Measurements from ENCODE around the gene SLC10A3. TPM values are rescaled to one million over a fixed set of nuclear protein-coding genes. Genes with fewer than 3 reads are reported as not detected.
"Not testable (repeated sequence)": the region's sequence is repeated elsewhere in the genome, so short reads cannot be mapped to it uniquely, and the experiment has no call there.

Gene SLC10A3
- total RNA-seq, 1 experiment from 2014 or later: 13.2 TPM

- H3K27me3 ChIP-seq: no peaks in the 10 kb centered on the region
- peak within 1 kb of the TSS; percentile 94 for H3K4me3 ChIP-seq
- no peaks in the 10 kb centered on the region for H3K36me3 ChIP-seq
- peak; percentile 89 to 92 for DNase-seq
- H3K27ac ChIP-seq: peak within 1 kb of the TSS; percentile 78
- no peaks in the 10 kb centered on the region for H3K9me3 ChIP-seq (replicated peaks)
- no peaks in the 10 kb centered on the region for H3K4me1 ChIP-seq
Observed at GRCh38 chrX:154515966-154516655, 25.7 kb upstream of the SLC10A3 start, which contains the start of gene FAM3A. TSS of gene FAM3A (minus strand) at chrX:154516232. CDS start at chrX:154515772, 460 bp downstream.

- DNase-seq: no peak
- H3K4me3 ChIP-seq: peak overlapping the region; percentile 94
- peak overlapping the region; percentile 78 for H3K27ac ChIP-seq
- H3K27me3 ChIP-seq: no peaks in the 10 kb centered on the region
- H3K9me3 ChIP-seq (replicated peaks): no peaks in the 10 kb centered on the region
- H3K36me3 ChIP-seq: no peaks in the 10 kb centered on the region
- no peaks in the 10 kb centered on the region for H3K4me1 ChIP-seq
Observed at GRCh38 chrX:154515090-154515965, 24.9 kb upstream of the SLC10A3 start.

DNA sequence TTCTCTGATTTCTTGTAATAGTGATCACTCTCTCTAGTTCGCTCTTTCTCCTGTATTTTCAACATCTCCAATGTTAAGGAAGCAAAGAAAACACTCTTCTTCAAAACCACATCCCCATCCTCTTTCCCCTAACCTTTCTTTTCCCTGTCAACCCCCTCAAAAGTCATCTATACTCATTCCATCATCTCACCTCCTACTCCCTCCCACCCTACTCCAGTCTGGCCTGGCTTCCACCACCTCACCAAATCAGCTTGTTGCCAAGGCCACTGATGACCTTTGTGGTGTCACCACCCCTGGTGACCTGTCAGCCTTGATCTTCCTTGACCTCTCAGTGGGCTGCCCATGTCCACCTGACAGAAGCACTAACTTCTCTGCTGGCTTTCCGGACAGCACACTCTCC lies 23.3 kb upstream of the SLC10A3 start:
- Histone ChIP-seq H3K4me1 (no peaks in the 10 kb centered on the region), H3K27ac (no peak overlapping the region), H3K36me3 (no peaks in the 10 kb centered on the region), H3K9me3 (replicated peaks) (no peaks in the 10 kb centered on the region), H3K27me3 (no peaks in the 10 kb centered on the region), H3K4me3 (no peak overlapping the region)
- DNase-seq: no peak

DNA sequence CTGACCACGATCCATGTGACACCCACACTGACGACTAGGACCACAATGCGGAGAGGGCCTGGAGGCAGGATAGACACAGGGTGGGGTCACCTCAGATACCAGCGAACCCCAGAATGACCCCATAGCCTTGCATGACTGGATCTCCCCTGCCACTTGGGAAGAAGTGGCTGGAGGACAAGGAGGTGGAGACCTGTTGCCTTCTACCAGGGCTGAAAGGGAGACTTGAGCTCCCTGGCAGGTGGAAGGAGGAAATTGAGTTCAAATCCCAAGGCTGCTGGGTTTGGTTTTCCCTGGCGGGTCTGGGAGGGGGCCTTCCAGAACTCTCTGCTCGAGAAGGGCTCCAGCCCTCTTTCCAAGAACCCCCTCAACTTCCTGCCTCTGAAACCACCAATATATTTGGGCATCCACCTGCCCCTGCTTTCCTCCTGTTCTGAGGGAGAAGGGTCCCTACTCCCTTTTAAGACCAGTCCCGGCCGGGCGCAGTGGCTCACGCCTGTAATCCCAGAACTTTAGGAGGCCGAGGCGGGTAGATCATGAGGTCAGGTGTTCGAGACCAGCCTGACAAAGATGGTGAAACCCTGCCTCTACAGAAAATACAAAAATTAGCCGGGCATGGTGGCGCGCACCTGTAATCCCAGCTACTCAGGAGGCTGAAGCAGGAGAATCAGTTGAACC lies 22.6 kb upstream of the SLC10A3 start:
- H3K27ac ChIP-seq: no peak overlapping the region
- H3K27me3 ChIP-seq: no peaks in the 10 kb centered on the region
- DNase-seq: no peak
- no peak overlapping the region for H3K4me3 ChIP-seq
- H3K4me1 ChIP-seq: no peaks in the 10 kb centered on the region
- H3K36me3 ChIP-seq: no peaks in the 10 kb centered on the region
- H3K9me3 ChIP-seq (replicated peaks): no peaks in the 10 kb centered on the region

DNA sequence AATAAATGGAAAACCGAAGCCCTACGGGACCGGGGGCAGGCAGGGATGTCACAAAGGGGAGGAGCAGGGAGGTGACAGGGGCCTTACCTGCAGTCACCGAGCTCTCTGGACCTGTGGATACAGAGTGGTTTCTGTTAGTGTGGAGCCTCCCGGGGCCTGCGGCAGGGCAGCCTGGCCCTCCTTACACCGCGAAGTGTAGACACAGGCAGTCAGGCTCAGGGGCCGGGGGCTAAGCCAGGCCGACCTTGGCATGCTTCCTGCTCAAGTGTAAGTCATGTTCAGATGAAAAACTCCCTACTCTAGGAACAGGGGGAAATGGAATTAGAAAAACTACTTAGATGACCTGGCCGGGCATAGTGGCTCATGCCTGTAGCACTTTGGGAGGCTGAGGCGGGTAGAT lies 21.3 kb upstream of the SLC10A3 start:
- Histone ChIP-seq H3K9me3 (replicated peaks) (no peaks in the 10 kb centered on the region), H3K4me3 (no peak overlapping the region), H3K4me1 (no peaks in the 10 kb centered on the region), H3K36me3 (no peaks in the 10 kb centered on the region), H3K27ac (no peak overlapping the region), H3K27me3 (no peaks in the 10 kb centered on the region)
- no peak for DNase-seq

DNA sequence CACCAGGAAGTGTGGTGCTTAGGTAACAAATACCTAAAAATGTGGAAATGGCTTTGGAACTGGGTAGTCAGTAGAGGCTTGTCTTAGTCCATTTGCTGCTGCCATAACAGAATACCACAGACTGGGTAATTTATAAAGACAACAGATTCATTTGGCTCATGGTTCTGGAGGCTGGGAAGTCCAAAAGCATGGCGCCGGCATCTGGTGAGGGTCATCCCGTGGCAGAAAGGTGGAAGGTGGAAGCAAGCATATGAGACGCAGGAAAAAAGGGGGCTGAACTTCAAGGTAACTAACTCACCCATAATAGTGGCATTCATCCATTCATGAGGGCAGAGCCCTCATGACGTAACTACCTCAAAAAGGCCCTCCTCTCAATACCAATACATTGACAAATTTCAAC lies 19.0 kb upstream of the SLC10A3 start:
- DNase-seq: no peak
- H3K4me1 ChIP-seq: no peaks in the 10 kb centered on the region
- H3K9me3 ChIP-seq (replicated peaks): no peaks in the 10 kb centered on the region

DNA sequence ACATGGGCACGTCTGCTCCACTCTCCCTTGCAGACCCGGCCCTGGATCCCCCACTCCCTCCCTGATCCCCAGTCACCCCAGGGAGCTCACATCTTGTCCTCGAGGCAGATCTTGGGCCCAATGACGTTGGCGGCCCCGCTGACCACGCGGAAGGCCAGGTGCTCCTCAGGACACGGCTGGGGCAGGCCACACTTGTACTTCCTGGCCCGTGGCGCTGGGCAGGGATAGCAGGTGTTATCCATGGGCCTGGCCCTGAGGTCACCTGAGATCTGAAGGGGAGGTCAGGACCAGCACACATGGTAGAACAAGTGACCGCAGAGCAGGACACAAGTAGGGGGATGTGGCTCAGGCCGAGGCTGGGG lies 17.9 kb upstream of the SLC10A3 start:
- no peaks in the 10 kb centered on the region for H3K9me3 ChIP-seq (replicated peaks)
- DNase-seq: no peak
- no peak overlapping the region for H3K4me3 ChIP-seq
- H3K27me3 ChIP-seq: no peaks in the 10 kb centered on the region
- H3K4me1 ChIP-seq: no peaks in the 10 kb centered on the region
- H3K27ac ChIP-seq: no peak overlapping the region
- no peaks in the 10 kb centered on the region for H3K36me3 ChIP-seq

More for the DNA sequence above, 19.0 kb upstream of the SLC10A3 start:
- H3K4me3 ChIP-seq: no peak overlapping the region
- no peaks in the 10 kb centered on the region for H3K36me3 ChIP-seq
- no peak overlapping the region for H3K27ac ChIP-seq
- no peaks in the 10 kb centered on the region for H3K27me3 ChIP-seq

DNA sequence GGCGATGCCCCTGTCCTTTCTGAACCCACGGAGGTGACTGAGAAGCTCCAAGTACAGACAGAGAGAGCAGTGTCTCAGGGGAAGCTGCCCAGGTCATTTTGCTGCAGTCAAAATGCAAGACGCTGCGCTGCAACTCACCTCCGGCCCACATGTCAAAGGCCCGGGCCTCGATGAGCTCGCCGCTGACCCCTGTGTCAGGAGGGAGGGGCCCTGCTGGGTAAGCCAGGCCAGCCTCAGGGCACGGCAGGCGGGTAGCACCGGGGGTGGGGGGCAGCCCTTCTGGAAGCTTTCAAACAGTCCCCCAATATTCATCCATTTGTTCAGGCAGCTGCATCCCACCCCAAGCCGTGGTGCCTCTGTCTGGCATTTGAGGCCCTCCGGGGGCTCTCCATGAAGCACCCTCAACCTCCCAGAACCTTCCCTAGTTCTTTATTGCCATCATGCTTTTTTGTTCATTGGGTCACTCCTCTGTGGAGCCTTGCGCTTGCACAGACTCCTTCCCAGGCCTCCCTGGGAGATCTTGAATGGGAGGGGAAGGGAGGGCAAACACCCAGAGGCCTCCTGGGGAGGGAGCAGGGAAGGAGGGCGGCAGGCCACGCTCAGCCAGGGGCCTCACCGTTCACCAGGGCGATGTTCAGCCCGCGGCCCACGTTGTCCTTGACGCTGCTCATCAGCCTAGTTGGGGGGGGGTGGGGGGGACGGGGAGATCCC lies 17.4 kb upstream of the SLC10A3 start:
- Histone ChIP-seq H3K27ac (no peak overlapping the region), H3K36me3 (no peaks in the 10 kb centered on the region), H3K27me3 (no peaks in the 10 kb centered on the region), H3K9me3 (replicated peaks) (no peaks in the 10 kb centered on the region), H3K4me3 (no peak overlapping the region), H3K4me1 (no peaks in the 10 kb centered on the region)
- no peak for DNase-seq

DNA sequence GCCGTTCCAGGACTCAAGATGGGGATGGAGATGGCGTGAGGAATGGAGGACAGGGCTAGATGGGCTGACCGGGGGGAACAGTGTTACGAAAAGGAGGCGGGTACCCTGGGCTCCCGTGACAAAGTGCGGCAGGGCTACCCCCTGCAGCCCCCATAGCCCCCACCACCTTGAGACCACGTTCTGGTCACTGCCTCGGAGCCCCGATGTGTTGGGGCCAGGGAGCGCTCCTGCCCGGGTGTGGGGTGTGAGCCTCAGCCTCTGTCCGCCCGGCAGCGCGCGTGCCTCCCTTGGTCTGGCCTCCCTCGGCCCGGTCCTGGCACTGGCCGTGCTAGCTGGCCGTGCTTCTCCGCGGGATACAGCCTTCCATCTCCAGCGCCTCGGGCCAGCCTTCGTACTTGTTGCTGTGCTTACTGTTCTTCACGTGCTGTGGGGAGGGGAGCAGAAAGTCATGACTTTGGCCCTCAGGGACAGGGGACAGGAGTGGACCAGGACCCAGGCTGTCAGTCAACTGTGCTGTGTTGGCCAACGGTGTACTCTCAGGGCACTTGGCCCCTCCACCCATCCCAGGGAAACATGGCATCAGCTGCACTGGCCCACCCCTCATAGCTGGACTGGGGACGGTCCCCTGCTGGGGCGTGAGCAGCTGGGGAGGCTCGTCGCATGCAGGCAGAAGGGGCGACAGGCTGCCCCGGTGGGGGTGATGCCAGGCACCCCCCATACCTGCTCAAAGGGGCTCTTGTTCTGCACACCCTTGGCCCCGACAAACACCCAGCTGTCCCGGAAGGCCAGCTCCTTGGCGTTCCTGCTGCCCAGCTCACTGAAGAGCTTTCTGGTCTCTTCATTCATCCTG lies 16.3 kb upstream of the SLC10A3 start:
- H3K27me3 ChIP-seq: no peaks in the 10 kb centered on the region
- DNase-seq: no peak
- H3K4me1 ChIP-seq: no peaks in the 10 kb centered on the region
- H3K36me3 ChIP-seq: no peaks in the 10 kb centered on the region
- no peak overlapping the region for H3K4me3 ChIP-seq
- H3K9me3 ChIP-seq (replicated peaks): no peaks in the 10 kb centered on the region
- no peak overlapping the region for H3K27ac ChIP-seq

DNA sequence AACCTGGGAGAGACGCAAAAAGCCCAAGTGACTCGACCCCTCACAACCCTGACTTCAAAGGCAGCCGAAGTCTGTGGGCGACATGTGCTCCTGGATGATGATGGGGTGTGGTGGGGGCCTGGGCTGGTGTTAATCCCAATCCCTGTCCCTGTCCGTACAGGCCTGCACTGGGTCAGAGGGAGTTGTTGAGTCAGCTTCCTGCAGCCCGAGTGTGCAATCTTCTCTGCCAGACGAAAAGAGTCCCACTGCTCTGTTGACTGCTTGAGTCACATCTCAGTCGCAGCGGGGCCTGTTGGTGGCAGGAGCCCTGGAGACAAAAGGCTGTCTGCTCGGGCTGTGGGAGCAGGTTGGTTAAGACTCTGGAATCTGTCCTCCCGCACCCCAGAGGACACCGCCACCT lies 15.3 kb upstream of the SLC10A3 start:
- Histone ChIP-seq H3K4me3 (no peak overlapping the region), H3K27me3 (no peaks in the 10 kb centered on the region), H3K27ac (no peak overlapping the region), H3K4me1 (no peaks in the 10 kb centered on the region), H3K36me3 (no peaks in the 10 kb centered on the region), H3K9me3 (replicated peaks) (no peaks in the 10 kb centered on the region)
- DNase-seq: no peak

GRCh38 chrX:154502989-154503388 lies 12.6 kb upstream of the SLC10A3 start:
- H3K4me3 ChIP-seq: no peak overlapping the region
- H3K4me1 ChIP-seq: peaks cover 9% of the 10 kb centered on the region
- no peak for DNase-seq
- H3K36me3 ChIP-seq: no peaks in the 10 kb centered on the region
- H3K9me3 ChIP-seq (replicated peaks): no peaks in the 10 kb centered on the region
- no peaks in the 10 kb centered on the region for H3K27me3 ChIP-seq
- H3K27ac ChIP-seq: no peak overlapping the region

- no peaks in the 10 kb centered on the region for H3K9me3 ChIP-seq (replicated peaks)
- no peaks in the 10 kb centered on the region for H3K36me3 ChIP-seq
- no peaks in the 10 kb centered on the region for H3K27me3 ChIP-seq
- H3K27ac ChIP-seq: no peak overlapping the region
- H3K4me3 ChIP-seq: no peak overlapping the region
- peaks cover 9% of the 10 kb centered on the region for H3K4me1 ChIP-seq
- no peak for DNase-seq
Observed at GRCh38 chrX:154502098-154502497, 11.7 kb upstream of the SLC10A3 start.

DNA sequence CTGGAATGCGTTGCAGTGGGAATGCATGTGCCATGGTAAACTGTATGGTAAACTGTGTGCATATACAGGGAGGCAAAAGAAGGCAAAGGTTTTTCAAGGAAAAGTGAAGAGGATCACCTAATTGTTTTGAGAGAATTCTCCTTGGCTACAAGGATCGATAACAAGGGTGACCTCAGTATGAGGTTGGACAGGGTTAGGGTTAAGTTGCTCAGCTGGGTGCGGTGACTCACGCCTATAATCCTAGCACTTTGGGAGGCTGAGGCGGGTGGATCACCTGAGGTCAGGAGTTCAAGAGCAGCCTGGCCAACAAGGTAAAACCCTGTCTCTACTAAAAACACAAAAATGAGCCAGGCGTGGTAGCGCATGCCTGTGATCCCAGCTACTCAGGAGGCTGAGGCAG lies 11.0 kb upstream of the SLC10A3 start:
- not testable (repeated sequence) for H3K4me1 ChIP-seq; H3K27me3 ChIP-seq; H3K4me3 ChIP-seq; H3K9me3 ChIP-seq (replicated peaks); H3K27ac ChIP-seq; DNase-seq; H3K36me3 ChIP-seq

DNA sequence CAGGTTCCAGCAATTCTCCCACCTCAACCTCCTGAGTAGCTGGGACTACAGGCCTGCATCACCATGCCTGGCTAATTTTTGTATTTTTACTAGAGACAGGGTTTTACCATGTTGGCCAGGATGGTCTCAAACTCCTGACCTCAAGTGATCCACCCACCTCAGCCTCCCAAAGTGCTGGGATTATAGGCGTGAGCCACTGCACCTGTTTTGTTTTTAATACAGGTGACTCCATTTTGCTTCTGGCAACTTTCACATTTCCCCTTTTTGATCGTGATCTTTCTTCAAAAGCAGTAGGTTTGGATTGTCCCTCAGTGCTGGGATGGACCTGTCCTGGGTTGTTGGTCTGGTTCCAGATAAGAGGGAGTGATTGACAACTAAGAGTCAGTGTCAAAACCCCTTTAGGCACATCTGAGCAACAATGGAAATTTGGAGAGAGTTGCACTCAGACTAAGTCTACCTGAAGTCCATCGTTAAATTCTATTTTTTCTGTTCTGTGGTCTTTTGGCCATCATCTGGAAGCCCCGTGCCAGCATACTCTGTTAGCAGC lies 6.2 kb upstream of the SLC10A3 start:
- not testable (repeated sequence) for H3K9me3 ChIP-seq (replicated peaks); H3K4me3 ChIP-seq; H3K27me3 ChIP-seq; H3K36me3 ChIP-seq; DNase-seq; H3K27ac ChIP-seq
- H3K4me1 ChIP-seq: peaks cover 15% of the 10 kb centered on the region
